ENCODE data around the gene NPAS3. TPM values are rescaled to one million over a fixed set of nuclear protein-coding genes. Genes with fewer than 3 reads are reported as not detected.

The NPAS3 gene
- total and polyA plus RNA-seq, 2 donors (not counting 3 experiments of a cell fraction or from before 2014, with no cell fraction given), result 0.10 to 0.13 TPM

GRCh38 chr14:33510063-33510481 is 571.4 kb downstream of the NPAS3 start:
- ChIA-PET POLR2A (no interaction called here), CTCF (interaction anchor here (1.1 kb wide), 1 partner anchor 9 kb away, joined by 3 read pairs; no protein-coding TSS in a partner anchor)
- H3K9me3 ChIP-seq (replicated peaks; ENCODE audit: control insufficient read depth, insufficient read depth, low read length), result no peaks in the 10 kb centered on the region
- DNase-seq (ENCODE audit: low read depth, low spot score) (peak; percentile 40), FAIRE-seq (peak; percentile 24)
- TF ChIP-seq EZH2 (IDR thresholded peaks at IDR 0.05; ENCODE audit: borderline replicate concordance, low read depth, low read length, severe bottlenecking), result no peak
- TF ChIP-seq POLR2A (IDR thresholded peaks at IDR 0.05; ENCODE audit: low read depth, low read length), result no peak
- TF ChIP-seq GATA2 (IDR thresholded peaks at IDR 0.05; ENCODE audit: insufficient read depth, insufficient read length, low read depth, low read length), result no peak
- no peak for TF ChIP-seq POLR2AphosphoS5 (IDR thresholded peaks at IDR 0.05; ENCODE audit: insufficient read depth, low read depth, low read length)
- no peak for TF ChIP-seq MAX (IDR thresholded peaks at IDR 0.05; ENCODE audit: insufficient read depth, insufficient read length)
- TF ChIP-seq CTCF (IDR thresholded peaks at IDR 0.05; ENCODE audit: extremely low read depth in 1 of 2, insufficient read depth in 1 of 2, low read depth in 1 of 2, low read length in 2 of 2), result no peak
- TF ChIP-seq MYC (IDR thresholded peaks at IDR 0.05; ENCODE audit: low read depth, low read length), result no peak
- H3K9me1 ChIP-seq (replicated peaks; ENCODE audit: control insufficient read depth, extremely low read depth, insufficient read depth, low read length), result no peaks in the 10 kb centered on the region
- no peak overlapping the region for H3K4me3 ChIP-seq (replicated peaks in 1 of 3; ENCODE audit: insufficient read depth in 1 of 3, low read depth in 1 of 3, low read length in 3 of 3)
- no peaks in the 10 kb centered on the region for H3K36me3 ChIP-seq (ENCODE audit: control insufficient read depth in 2 of 2, extremely low read depth in 1 of 2, insufficient read depth in 2 of 2, low read length in 2 of 2)
- no peak overlapping the region for H3K27ac ChIP-seq (ENCODE audit: insufficient read depth, low read depth, low read length)
- no peak overlapping the region for H3K4me2 ChIP-seq (ENCODE audit: insufficient read depth, low read length)
- H3K4me1 ChIP-seq (ENCODE audit: control insufficient read depth, extremely low read depth, insufficient read depth, low read length), result no peaks in the 10 kb centered on the region
- dilution Hi-C loops (cut with MboI; ENCODE audit: extremely low pct_ligation_motif_present, low sequenced_read_pairs), result no loop called here
- no peaks in the 10 kb centered on the region for H4K20me1 ChIP-seq (replicated peaks; ENCODE audit: control insufficient read depth, extremely low read depth, insufficient read depth, low read length)
- intact Hi-C loops (cut with micrococcal nuclease), result no loop called here
- no TSS peak for BruUV-seq (replicated peaks)
- no peaks in the 10 kb centered on the region for H3K79me2 ChIP-seq (ENCODE audit: control insufficient read depth, insufficient read depth, low read length)
- no peak overlapping the region for H3K9ac ChIP-seq (replicated peaks; ENCODE audit: extremely low read depth, insufficient read depth, low read length)
- H3K27me3 ChIP-seq (ENCODE audit: control insufficient read depth in 2 of 2, insufficient read depth in 2 of 2, low read length in 2 of 2), result no peaks in the 10 kb centered on the region
- no peak overlapping the region for H2AFZ ChIP-seq (ENCODE audit: low read depth, low read length)

Measured in endothelial cell of umbilical vein (primary cell).